NCI-H82 treated with DMSO at 0.1 percent for 48 hours (cell line): ENCODE data around the gene PCGF3.
"Not testable (repeated sequence)": the region's sequence is repeated elsewhere in the genome, so short reads cannot be mapped to it uniquely, and the experiment has no call there.

Experiments
- DNase-seq: peaks from one replicate; lab custom pipeline; 2025; ENCODE audit not compliant: unreplicated experiment; lab: John Stamatoyannopoulos, UW

Gene PCGF3

DNA sequence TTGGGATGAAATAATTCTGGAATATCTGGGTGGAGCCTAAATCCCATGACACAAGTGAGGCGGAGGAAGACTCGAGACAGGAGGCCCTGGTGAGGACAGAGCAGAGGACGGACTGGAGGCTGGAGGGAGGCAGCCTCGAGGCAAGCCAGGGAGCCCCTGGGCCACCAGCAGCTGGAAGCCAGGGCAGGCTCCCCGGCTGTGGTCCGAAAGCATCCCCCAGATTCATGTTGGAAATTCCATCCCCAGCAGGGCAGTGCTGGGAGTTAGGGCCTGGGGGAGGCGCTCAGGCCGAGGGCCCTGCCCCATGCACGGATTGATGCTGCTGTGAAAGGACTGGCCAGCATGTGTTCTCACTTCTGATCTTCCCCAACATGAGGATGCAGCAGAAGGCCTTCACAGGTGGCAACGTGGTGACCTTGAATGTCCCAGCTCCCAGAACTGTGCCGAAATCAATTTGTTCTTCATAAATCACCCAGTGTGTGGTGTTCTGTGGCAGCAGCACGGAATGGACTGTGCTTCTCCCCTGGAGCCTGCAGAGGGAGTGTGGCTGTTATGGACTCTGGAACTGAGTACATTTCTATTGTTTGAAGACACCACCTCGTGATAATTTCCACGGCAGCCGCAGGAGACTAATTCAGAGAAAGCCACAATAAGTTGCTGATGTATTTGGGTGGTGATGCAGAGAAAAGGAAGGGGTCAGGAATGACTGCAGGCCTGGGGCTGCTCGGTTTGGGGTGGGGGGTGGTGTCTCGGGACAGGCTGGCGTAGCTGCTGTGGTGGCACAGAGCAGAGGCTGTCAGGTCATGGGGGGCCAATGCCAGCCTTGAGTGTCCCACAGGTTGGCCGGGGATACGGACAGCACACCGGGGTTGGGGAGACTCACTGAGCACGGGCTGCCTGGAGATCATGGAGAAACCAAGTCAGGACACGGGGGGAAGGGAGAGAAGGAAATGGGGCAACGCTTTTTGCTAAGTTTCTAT is 56.9 kb downstream of the PCGF3 start:
- no peak for DNase-seq

GRCh38 chr4:763191-763810 is 57.7 kb downstream of the PCGF3 start:
- DNase-seq = no peak

DNA sequence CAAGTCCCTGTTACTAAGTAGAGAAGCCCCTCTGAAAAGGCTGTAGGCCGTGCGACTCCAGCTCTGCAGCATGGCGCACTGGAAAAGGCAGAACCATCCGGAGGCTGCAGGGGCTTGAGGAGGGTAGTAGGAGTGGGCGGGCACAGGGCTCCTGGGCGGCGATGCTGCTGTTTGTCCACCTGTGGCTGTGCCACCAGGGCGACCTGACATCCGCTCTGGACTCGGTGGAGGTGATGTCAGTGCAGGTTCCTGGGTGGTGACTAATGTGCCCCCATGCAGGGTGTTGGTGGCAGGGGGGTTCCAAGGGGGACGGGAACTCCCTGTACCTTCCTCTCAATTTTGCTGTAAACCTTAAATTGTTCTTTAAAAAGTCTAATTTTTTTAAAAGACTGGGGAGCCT is 58.3 kb downstream of the PCGF3 start:
- no peak for DNase-seq

- no peak for DNase-seq
Observed at GRCh38 chr4:764405-765169, 59.0 kb downstream of the PCGF3 start.

- DNase-seq = no peak
Observed at GRCh38 chr4:766152-766515, 60.5 kb downstream of the PCGF3 start.

DNA sequence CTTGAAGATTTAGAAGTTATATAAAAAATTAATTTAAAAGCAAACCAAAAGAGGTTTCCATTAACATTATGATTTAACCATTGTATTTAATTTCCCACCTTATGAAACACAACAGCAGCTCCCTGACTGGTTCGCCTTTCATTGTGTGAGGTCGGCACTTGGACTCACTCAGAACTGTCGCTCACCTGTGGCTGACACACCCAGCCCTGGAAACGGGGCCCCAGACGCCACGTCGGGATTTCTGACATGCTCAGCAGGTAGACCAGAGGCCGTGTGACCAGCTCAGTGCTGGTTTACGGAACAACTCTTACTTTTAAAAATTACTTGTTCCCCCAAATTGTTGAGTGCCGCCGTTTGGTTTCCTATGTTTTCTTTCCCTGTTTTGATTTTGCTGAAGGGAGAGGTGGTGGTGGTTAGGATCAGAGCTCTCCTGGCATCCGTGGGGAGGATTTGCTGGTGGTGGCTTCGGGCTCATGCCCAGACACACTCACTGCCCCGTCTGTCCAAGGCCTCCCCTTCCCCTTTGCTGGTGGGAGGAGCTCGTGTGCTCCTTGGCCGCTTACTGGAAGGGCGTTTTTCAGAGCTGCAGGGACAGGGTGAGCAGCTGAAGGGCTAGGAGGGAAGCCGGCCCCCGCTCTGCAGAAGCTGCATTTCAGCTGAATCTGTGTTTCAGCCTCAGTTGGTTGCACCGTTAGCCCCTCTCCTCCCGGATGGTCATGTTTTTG is 61.1 kb downstream of the PCGF3 start:
- no peak for DNase-seq

GRCh38 chr4:768076-768475 is 62.4 kb downstream of the PCGF3 start:
- no peak for DNase-seq

- DNase-seq = no peak
Observed at GRCh38 chr4:768995-769394, 63.4 kb downstream of the PCGF3 start.

- no peak for DNase-seq
Observed at GRCh38 chr4:769511-769910, 63.9 kb downstream of the PCGF3 start.

DNA sequence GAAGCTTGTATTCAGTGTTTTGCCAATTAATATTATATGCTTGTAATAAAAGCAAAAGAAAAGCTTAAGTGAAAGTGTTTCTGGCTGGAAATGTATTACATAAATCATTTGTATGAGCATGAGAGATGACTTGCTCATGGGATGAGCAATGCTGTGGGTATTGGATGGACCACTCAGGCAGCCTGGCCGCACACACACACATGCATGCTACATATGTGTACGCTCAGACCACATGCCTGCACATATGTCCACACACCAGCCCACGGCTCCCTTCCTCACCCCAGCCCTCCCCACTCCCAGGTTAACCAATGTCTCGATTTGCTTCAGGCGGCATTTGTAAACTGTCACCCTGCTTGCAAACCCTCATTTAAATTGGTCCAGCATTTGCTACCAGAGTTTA is 64.4 kb downstream of the PCGF3 start:
- DNase-seq = no peak

DNA sequence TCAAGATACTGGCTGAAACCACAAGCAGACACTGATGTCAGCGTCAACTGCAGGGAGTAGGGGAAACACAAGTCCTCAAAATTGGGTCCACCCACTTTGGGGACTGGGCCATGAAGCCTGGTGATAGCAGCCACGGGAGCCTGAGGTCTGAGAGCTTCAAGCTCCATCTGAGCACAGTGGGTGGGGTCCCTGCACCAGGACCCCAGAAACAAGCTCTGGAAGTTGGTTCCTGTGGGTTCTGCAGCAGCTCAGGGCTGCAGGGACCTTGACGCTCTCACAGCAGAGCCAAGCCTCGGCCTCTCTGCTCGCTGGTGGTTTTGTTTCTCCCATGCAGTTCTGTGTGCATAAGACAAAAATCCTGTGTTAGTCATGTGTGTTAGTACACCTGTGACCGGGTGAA is 65.8 kb downstream of the PCGF3 start:
- no peak for DNase-seq

DNA sequence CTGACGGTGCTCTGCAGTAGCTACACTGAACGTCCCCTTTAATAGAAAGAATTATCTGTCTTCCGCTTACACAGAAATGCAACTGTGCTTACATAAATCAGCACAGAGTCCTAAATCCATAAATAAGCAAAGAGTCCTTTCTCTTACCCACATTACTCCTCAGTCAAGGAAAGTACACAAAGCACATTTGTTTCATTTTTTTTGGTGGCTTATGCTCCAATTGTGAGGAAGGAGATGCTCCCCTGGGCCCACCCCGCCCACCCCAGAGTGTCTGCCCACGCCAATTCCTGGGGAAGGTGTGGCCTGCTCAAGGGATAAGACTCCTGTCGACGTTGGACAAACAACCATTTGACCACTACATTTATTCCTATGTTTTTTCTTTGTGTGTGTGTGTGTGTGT is 66.5 kb downstream of the PCGF3 start:
- DNase-seq = no peak

- no peak for DNase-seq
Observed at GRCh38 chr4:772776-773175, 67.1 kb downstream of the PCGF3 start.

GRCh38 chr4:773214-773613 is 67.6 kb downstream of the PCGF3 start:
- no peak for DNase-seq

GRCh38 chr4:774419-775092 is 68.9 kb downstream of the PCGF3 start:
- not testable (repeated sequence) for DNase-seq

DNA sequence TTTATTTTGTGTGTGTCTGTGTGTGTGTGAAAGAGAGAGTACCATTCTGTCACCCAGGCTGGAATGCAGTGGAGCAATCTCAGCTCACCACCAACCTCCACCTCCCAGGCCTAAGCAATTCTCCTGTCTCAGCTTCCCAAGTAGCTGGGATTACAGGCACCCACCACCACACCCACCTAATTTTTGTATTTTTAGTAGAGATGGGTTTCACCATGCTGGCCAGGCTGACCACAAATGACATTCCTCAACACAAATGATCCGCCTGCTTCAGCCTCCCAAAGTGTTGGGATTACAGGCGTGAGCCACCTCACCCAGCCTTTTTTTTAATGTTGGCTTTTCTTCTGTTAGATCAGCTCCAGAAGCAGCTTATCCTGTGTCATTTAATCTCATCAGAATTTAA is 69.9 kb downstream of the PCGF3 start:
- not testable (repeated sequence) for DNase-seq

DNA sequence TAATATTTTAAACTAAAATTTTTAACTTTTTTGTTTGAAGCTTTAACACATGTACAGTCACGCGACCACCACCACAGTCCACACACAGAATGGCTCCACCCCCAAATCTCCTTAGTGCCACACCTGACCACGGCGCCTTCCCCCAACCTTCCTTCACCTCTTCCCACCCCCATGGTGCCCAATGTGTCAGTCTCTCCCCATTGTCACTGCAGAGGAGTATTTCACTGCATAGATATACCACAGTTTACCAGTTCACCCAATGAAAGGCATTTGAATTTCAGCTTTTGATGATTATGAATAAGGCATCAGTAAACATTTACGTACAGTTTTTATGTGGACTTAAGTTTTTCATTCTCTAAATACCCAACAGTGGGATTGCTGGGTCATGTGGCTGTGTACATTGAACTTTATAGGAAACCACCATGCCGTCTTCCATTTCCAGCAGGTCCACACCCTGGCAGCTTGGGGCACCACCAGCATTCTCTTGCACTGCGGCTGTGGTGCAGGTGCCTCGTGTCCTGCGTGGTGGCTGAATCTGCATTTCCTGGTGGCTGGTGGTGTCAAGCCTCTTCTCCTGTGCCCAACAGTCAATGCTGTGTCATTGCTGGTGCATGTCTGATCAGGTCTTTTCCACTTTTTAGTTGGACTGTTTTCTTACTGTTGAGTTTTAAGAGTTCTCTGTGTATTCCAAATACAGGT is 71.3 kb downstream of the PCGF3 start:
- DNase-seq = no peak

GRCh38 chr4:777520-778262 is 72.1 kb downstream of the PCGF3 start:
- DNase-seq = no peak

- DNase-seq = no peak
Observed at GRCh38 chr4:779555-779954, 73.9 kb downstream of the PCGF3 start.
